Keratinocyte (primary cell): ENCODE measurements around the gene MYLK3.

Source experiments
- CTCF ChIP-seq, 3 experiments: IDR thresholded peaks in 1 of 3; conservative IDR thresholded peaks in 1 of 3; optimal IDR thresholded peaks in 1 of 3; 2 replicates in 2 of 3; 3 replicates in 1 of 3; pipeline versions ENCODE3 to v1.5.1; 2011; ENCODE audit warnings: low read length in 3 of 3, mild to moderate bottlenecking in 3 of 3, moderate library complexity in 2 of 3, control low read depth in 1 of 3, inconsistent platforms in 1 of 3; ENCODE audit not compliant: insufficient read depth in 2 of 3; ENCODE audit errors: extremely low read depth in 1 of 3
- EZH2 ChIP-seq: IDR thresholded peaks from one replicate; pipeline ENCODE4 v1.6.1; 2012; ENCODE audit warnings: inconsistent platforms, mild to moderate bottlenecking, low read length, moderate library complexity

- TF ChIP-seq EZH2 (no peak), CTCF (optimal IDR thresholded peaks at IDR 0.05 in 1 of 3, IDR thresholded peaks at IDR 0.05 in 1 of 3, conservative IDR thresholded peaks at IDR 0.05 in 1 of 3; ENCODE audit: extremely low read depth in 1 of 3, insufficient read depth in 2 of 3, low read length in 3 of 3) (no peak)
Measured at GRCh38 chr16:46730126-46730525, 18.0 kb downstream of the MYLK3 start.
